GM19238 (cell line): Measurements from ENCODE around the gene DMD.

ENCODE experiments used
- DNase-seq: peaks from one replicate; pipeline ENCODE4 v3.0.0; 2011; ENCODE audit warnings: low spot score; ENCODE audit not compliant: insufficient read length

Gene DMD

GRCh38 chrX:33045245-33045644 is 166.1 kb downstream of the DMD start:
- no peak for DNase-seq

- no peak for DNase-seq
Measured at GRCh38 chrX:33041141-33041540, 170.2 kb downstream of the DMD start.

- no peak for DNase-seq
Measured at GRCh38 chrX:33032700-33033099, 178.6 kb downstream of the DMD start.

GRCh38 chrX:33014949-33015348 is 196.4 kb downstream of the DMD start:
- DNase-seq, result no peak

- DNase-seq, result no peak
Measured at GRCh38 chrX:33014086-33014485, 197.3 kb downstream of the DMD start.

GRCh38 chrX:33001107-33001506 is 210.2 kb downstream of the DMD start:
- no peak for DNase-seq

GRCh38 chrX:32998776-32999175 is 212.6 kb downstream of the DMD start:
- DNase-seq, result no peak

- no peak for DNase-seq
Measured at GRCh38 chrX:32995427-32995826, 215.9 kb downstream of the DMD start.

- DNase-seq, result no peak
Measured at GRCh38 chrX:32987142-32987541, 224.2 kb downstream of the DMD start.

GRCh38 chrX:32985544-32985943 is 225.8 kb downstream of the DMD start:
- no peak for DNase-seq

- no peak for DNase-seq
Measured at GRCh38 chrX:32966821-32967355, 244.5 kb downstream of the DMD start.

GRCh38 chrX:32954125-32954524 is 257.2 kb downstream of the DMD start:
- DNase-seq, result no peak

- DNase-seq, result no peak
Measured at GRCh38 chrX:32948130-32948529, 263.2 kb downstream of the DMD start.

- DNase-seq, result no peak
Measured at GRCh38 chrX:32937043-32937442, 274.3 kb downstream of the DMD start.

- DNase-seq, result no peak
Measured at GRCh38 chrX:32933548-32933947, 277.8 kb downstream of the DMD start.

GRCh38 chrX:32929040-32929439 is 282.3 kb downstream of the DMD start:
- DNase-seq, result no peak

- no peak for DNase-seq
Measured at GRCh38 chrX:32896088-32896487, 315.3 kb downstream of the DMD start.

- no peak for DNase-seq
Measured at GRCh38 chrX:32894679-32895078, 316.7 kb downstream of the DMD start.

GRCh38 chrX:32893751-32894150 is 317.6 kb downstream of the DMD start:
- DNase-seq, result no peak

GRCh38 chrX:32877592-32877991 is 333.8 kb downstream of the DMD start:
- DNase-seq, result no peak

GRCh38 chrX:32874839-32875238 is 336.5 kb downstream of the DMD start:
- no peak for DNase-seq

- no peak for DNase-seq
Measured at GRCh38 chrX:32873786-32874185, 337.6 kb downstream of the DMD start.

GRCh38 chrX:32871636-32872035 is 339.7 kb downstream of the DMD start:
- DNase-seq, result no peak

GRCh38 chrX:32868524-32868895 is 342.8 kb downstream of the DMD start:
- no peak for DNase-seq
